Astrocyte of the cerebellum (primary cell): ENCODE results near the gene GNAI2.

Experiments used
- DNase-seq: peaks from one replicate; pipeline ENCODE4 v3.0.0-alpha.2; 2011; ENCODE audit warnings: low read depth
- H3K4me3 ChIP-seq: 2 replicates; pipeline ENCODE4 v1.5.1; 2011; ENCODE audit warnings: mild to moderate bottlenecking, low read depth, low read length, moderate library complexity
- in situ Hi-C: cut with HindIII; loops from 2 replicates; pipeline ENCODE4 v1.10.0; 2017; ENCODE audit warnings: low sequenced_read_pairs
- TF ChIP-seq, protein P1 (sequence below): IDR thresholded peaks from 2 replicates; pipeline ENCODE4 v1.5.1; 2012; ENCODE audit warnings: low read length, low read depth, moderate library complexity, mild to moderate bottlenecking; ENCODE audit errors: missing control alignments

GNAI2 gene

DNA sequence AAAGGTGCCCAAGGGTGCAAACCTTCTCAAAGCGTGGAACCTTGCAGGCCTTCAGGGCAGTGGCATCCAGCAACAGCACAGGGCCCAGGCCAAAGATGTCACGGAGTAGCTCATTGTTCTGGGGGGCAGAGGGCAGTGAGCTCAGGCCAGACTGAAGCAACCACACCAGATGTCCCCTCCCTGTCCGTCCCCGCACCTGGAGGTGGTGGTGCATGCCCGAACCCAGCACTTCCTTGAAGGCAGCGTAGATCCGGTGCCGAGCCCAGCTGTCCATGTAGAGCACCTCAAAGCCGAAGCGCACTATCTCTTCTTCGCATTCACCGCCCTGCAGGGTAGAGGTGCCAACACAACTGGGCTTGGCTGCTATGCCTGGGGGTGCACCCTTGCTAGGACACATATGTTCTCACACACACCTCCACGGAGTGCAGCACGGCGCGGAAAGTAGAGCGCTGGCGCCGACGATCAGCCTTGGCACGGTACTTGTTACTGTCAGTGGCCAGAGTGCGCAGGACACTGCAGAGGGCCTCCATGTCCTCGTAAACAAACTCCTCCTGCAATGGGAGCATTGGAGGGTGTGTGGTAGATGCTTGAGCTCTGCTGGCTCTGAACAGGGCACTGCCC lies 52.5 kb downstream of the GNAI2 start:
- TF ChIP-seq, protein P1, sequence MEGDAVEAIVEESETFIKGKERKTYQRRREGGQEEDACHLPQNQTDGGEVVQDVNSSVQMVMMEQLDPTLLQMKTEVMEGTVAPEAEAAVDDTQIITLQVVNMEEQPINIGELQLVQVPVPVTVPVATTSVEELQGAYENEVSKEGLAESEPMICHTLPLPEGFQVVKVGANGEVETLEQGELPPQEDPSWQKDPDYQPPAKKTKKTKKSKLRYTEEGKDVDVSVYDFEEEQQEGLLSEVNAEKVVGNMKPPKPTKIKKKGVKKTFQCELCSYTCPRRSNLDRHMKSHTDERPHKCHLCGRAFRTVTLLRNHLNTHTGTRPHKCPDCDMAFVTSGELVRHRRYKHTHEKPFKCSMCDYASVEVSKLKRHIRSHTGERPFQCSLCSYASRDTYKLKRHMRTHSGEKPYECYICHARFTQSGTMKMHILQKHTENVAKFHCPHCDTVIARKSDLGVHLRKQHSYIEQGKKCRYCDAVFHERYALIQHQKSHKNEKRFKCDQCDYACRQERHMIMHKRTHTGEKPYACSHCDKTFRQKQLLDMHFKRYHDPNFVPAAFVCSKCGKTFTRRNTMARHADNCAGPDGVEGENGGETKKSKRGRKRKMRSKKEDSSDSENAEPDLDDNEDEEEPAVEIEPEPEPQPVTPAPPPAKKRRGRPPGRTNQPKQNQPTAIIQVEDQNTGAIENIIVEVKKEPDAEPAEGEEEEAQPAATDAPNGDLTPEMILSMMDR = no peak
- no peak overlapping the region for H3K4me3 ChIP-seq
- in situ Hi-C loops = no loop called here
- no peak for DNase-seq

DNA sequence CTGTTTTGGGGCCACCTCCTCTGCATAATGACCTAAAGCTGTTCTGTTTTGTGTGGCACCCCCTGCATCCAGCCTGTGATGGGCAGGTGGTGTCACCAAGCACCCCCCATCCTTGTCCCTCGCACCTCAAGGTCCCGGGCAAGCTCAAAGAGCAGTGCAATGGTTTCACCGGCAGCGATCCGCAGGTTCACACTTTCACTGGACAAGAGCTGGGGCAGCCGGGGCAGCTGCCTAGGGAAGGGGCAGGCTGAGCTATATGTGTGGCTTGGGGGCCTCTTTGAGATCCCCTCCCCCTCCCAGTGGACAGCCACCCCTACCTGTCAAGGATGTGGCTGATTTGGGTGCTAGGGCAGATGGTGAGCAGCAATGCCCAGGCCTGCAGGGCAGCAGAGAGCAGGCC lies 53.1 kb downstream of the GNAI2 start:
- in situ Hi-C loops = no loop called here
- TF ChIP-seq, protein P1 = no peak
- H3K4me3 ChIP-seq = no peak overlapping the region
- no peak for DNase-seq

DNA sequence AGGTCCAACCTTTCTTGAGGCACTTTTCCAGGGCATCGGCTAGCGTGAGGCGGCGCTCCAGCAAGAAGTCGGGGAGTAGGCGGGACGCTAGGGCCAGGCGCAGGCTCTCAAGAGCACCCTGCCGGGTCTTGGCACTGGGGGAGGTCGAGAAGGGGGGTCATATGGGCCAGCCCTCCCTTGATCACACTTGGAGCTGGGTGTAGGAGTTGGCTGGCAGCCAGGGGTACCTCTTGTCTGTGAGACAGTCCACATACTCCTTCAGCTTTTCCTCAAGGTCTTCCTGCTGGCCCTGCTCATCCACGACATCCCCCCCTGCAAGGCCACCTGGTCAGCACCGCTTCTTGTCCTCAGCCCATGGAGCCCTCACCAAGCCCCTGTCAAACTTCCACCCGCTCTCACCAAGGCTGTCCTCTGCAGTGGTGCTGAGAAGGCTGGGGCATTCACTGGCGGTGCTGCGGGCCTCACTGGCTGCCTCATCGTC lies 54.2 kb downstream of the GNAI2 start:
- in situ Hi-C loops = no loop called here
- H3K4me3 ChIP-seq = no peak overlapping the region
- TF ChIP-seq, protein P1 = no peak
- no peak for DNase-seq

DNA sequence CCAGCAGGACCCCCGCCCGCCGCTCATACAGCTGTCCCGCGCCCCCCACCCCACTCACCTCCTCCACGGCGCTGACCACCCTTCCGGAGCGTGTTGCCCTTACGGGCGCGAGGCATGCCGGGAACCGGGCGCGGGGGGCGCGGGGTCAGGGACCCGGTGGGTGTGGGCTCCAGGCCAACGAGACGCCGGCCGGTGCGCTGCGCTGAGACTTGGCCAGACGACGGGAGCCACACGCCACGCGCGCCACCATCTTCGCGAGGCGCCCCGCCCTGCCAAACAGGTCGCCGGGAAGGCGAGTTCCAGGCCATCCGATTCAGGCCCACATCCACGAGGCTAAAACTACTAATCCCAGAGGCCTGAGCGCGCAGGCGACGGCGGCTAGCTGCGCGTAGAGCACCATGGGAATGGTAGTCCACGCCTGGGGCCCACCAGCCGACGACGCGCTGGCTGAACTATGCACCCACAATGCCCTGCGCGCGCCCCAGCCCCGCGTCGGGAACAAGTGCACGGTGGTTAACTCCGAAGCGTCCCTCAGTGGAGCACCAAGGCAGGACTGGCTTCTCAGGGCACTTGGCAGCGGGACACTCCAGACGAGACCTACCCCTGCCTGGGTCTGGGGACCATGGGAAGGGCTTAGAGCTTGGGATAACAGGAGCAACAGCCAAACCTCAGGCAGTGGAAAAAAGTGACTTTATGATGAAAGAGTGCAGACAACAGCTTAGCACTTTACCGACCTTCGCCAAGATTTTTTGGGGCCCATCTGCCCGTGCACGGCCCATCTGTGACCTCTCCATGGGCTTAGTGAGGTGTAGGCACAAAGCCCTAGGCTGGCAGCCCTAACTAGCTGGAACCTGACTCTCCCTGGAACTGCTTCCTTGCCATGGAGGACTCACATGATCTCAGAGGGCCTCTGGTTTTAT lies 56.4 kb downstream of the GNAI2 start, which contains the start of gene IFRD2:
Gene IFRD2 (minus strand): TSS at position 271 of the 920 bp plus-strand sequence. CDS start 155 bp downstream, at position 116.
- TF ChIP-seq, protein P1 = no peak
- peak; percentile 95 for DNase-seq
- H3K4me3 ChIP-seq = peak within 1 kb of the TSS; percentile 83
- in situ Hi-C loops = no loop called here

DNA sequence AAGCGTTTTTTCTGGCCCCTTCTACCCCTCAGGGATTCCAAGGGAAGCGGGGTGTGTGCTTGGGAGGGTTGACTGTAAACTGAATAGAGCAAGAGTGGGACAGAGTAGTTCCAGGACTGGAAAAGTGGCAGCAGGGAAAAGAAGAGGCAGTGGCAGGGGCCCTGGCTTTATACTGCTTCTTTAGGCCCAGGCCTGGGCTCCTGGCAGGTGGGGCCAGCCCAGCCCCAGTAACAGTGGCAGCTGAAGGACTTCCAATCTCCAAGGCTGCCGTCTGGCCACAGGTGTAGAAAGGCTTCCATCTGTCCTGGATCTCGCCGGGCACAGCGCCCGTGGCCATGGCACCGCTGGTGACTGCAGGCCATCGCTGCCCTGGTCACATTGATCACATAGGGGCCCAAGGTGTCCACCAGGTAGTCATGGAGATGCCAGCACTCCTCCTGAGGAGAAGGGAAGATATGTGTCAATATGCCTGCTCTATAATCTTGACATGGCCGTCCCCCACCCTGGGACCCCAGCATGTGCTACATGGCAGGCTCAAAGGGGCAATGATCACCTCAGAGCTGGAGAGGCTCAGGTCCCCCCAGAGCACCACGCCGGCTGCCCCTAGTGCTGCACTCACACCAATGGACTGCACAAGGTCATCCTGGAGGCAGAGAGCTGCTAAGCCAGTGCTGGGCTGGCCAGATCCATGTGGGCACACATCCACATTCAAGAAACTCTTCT lies 57.2 kb downstream of the GNAI2 start:
- no peak for DNase-seq
- TF ChIP-seq, protein P1 = no peak
- no peak overlapping the region for H3K4me3 ChIP-seq
- in situ Hi-C loops = no loop called here

DNA sequence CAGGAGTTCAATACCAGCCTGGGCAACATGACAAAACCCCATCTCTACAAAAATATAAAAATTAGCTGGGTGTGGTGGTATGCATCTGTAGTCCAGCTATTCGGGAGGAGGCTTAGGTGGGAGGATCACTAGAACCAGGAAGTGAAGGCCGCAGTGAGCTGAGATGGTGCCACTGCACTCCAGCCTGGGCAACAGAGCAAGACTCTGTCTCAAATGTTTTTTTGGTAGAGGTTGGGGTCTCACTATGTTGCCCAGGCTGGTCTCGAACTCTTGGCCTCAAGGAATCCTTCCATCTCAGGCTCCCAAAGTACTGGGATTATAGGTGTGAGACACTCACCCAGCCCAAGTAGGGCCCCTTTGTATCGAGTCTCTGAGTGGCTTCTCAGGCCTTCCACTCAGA lies 58.1 kb downstream of the GNAI2 start:
- DNase-seq = no peak
- in situ Hi-C loops = no loop called here
- TF ChIP-seq, protein P1 = no peak
- H3K4me3 ChIP-seq = no peak overlapping the region
